Superior temporal gyrus (tissue), 1 donor: ENCODE results near the gene CTIF.
A peak's percentile ranks its signal among the peaks of the same experiment; 100 is the strongest.
"Not testable (repeated sequence)": the region's sequence is repeated elsewhere in the genome, so short reads cannot be mapped to it uniquely, and the experiment has no call there.

Experiments used
- DNase-seq: peaks from one replicate; pipeline ENCODE4 v3.0.0-alpha.2; 2016; ENCODE audit errors: extremely low spot score

Gene CTIF

GRCh38 chr18:48538531-48539405 lies at the start of gene CTIF:
TSS of gene CTIF (plus strand) at chr18:48539031. CDS start at chr18:48619566, 80,535 bp downstream.
- DNase-seq = peak; percentile 98

GRCh38 chr18:48490641-48491293 lies 48.1 kb upstream of the CTIF start:
- DNase-seq = no peak

- DNase-seq = no peak
Measured at GRCh38 chr18:48492880-48493279, 46.0 kb upstream of the CTIF start.

GRCh38 chr18:48493434-48494230 lies 45.2 kb upstream of the CTIF start:
- no peak for DNase-seq

GRCh38 chr18:48497863-48498262 lies 41.0 kb upstream of the CTIF start:
- no peak for DNase-seq

- no peak for DNase-seq
Measured at GRCh38 chr18:48500517-48500916, 38.3 kb upstream of the CTIF start.

GRCh38 chr18:48502906-48503305 lies 35.9 kb upstream of the CTIF start:
- DNase-seq = no peak

- no peak for DNase-seq
Measured at GRCh38 chr18:48504819-48505218, 34.0 kb upstream of the CTIF start.

- DNase-seq = not testable (repeated sequence)
Measured at GRCh38 chr18:48506983-48507568, 31.8 kb upstream of the CTIF start.

- DNase-seq = not testable (repeated sequence)
Measured at GRCh38 chr18:48512498-48512897, 26.3 kb upstream of the CTIF start.

GRCh38 chr18:48514786-48515185 lies 24.0 kb upstream of the CTIF start:
- DNase-seq = peak; percentile 83

GRCh38 chr18:48517048-48517447 lies 21.8 kb upstream of the CTIF start:
- no peak for DNase-seq

GRCh38 chr18:48519431-48520100 lies 19.3 kb upstream of the CTIF start:
- DNase-seq = no peak

- DNase-seq = no peak
Measured at GRCh38 chr18:48521723-48522122, 17.1 kb upstream of the CTIF start.

GRCh38 chr18:48525671-48526070 lies 13.2 kb upstream of the CTIF start:
- no peak for DNase-seq

GRCh38 chr18:48527461-48527860 lies 11.4 kb upstream of the CTIF start:
- no peak for DNase-seq

GRCh38 chr18:48528861-48529260 lies 10.0 kb upstream of the CTIF start:
- DNase-seq = no peak

GRCh38 chr18:48529796-48530195 lies 9.0 kb upstream of the CTIF start:
- no peak for DNase-seq

- no peak for DNase-seq
Measured at GRCh38 chr18:48530399-48531081, 8.3 kb upstream of the CTIF start.

GRCh38 chr18:48531082-48531403 lies 7.8 kb upstream of the CTIF start:
- DNase-seq = no peak

GRCh38 chr18:48531908-48532307 lies 6.9 kb upstream of the CTIF start:
- no peak for DNase-seq
